ENCODE results near the gene EIF4B. TPM values are rescaled to one million over a fixed set of nuclear protein-coding genes. Genes with fewer than 3 reads are reported as not detected.

The EIF4B gene
- total RNA-seq, 6 experiments from 2014 or later = 143 to 270 (median 180) TPM

Small RNA genes within 50 kb of the gene (microRNA-seq; reads per million reads assigned to microRNA genes)
- 0.58 to 1.3 reads per million in 2 donors for gene MIR6757

Small RNA genes within 50 kb of the gene (small RNA-seq; reads per million reads assigned to genes)
- 0 reads per million in 2 experiments for gene MIR6757

Other genes starting within 250 kb of the EIF4B start
- gene KRT76, start 229.1 kb upstream of the EIF4B start, total RNA-seq = not detected
- not detected for gene KRT3, start 210.3 kb upstream of the EIF4B start, total RNA-seq
- not detected for gene KRT4, start 192.3 kb upstream of the EIF4B start, total RNA-seq
- not detected for gene KRT79, start 172.1 kb upstream of the EIF4B start, total RNA-seq
- gene KRT78, start 157.5 kb upstream of the EIF4B start, total RNA-seq = not detected
- gene KRT8, start 101.4 kb upstream of the EIF4B start, total RNA-seq = 1,000 to 10,000 TPM in 1 of 6 experiments, 100 to 1,000 TPM in 5; 149 to 1,003 (median 436) TPM
- gene KRT18, start 57.3 kb upstream of the EIF4B start, total RNA-seq = 1,000 to 10,000 TPM in 2 of 6 experiments, 100 to 1,000 TPM in 4; 148 to 1,377 (median 478) TPM
- gene TNS2, start 43.6 kb downstream of the EIF4B start, total RNA-seq = 100 to 1,000 TPM in 3 of 6 experiments, 10 to 100 TPM in 3; 50.5 to 139 (median 86.9) TPM
- 10 to 100 TPM; 12.3 to 18.2 (median 14.4) TPM for gene SPRYD3, start 72.9 kb downstream of the EIF4B start, total RNA-seq
- gene IGFBP6, start 91.2 kb downstream of the EIF4B start, total RNA-seq = 10 to 100 TPM in 2 of 6 experiments, 1 to 10 TPM in 4; 1.7 to 25.4 (median 4.9) TPM
- 1 to 10 TPM in 3 of 6 experiments, under 1 TPM in 3; 0.62 to 3.4 (median 0.99) TPM for gene SOAT2, start 97.0 kb downstream of the EIF4B start, total RNA-seq
- 10 to 100 TPM in 5 of 6 experiments, 1 to 10 TPM in 1; 5.5 to 24.4 (median 19.2) TPM for gene ZNF740, start 174.3 kb downstream of the EIF4B start, total RNA-seq
- gene CSAD, start 174.5 kb downstream of the EIF4B start, total RNA-seq = 10 to 100 TPM; 20.6 to 54.2 (median 37.1) TPM
- gene ITGB7, start 200.8 kb downstream of the EIF4B start, total RNA-seq = 1 to 10 TPM; 2.9 to 8.0 (median 3.9) TPM
- gene RARG, start 225.8 kb downstream of the EIF4B start, total RNA-seq = 1 to 10 TPM; 1.9 to 2.4 (median 2.1) TPM